ENCODE results near the gene DPCD.

Gene DPCD
- total RNA-seq, result 0.50 to 4.0 (median 1.9) reads per million in 9 experiments

- H3K36me3 Mint-ChIP-seq (ENCODE audit: insufficient read depth), result peaks cover 20% of the 10 kb centered on the region
- H3K9me3 Mint-ChIP-seq, result no peaks in the 10 kb centered on the region
- DNase-seq, result peak; percentile 83 to 87 (median 86)
- no peaks in the 10 kb centered on the region for H3K27me3 Mint-ChIP-seq
- peak within 1 kb of the TSS; percentile 91 to 92 for H3K27ac Mint-ChIP-seq
- peak; percentile 95 for ATAC-seq (replicated peaks)
- peaks cover 17 to 23% of the 10 kb centered on the region in 2 donors for H3K4me1 Mint-ChIP-seq (ENCODE audit: low read depth in 2 of 2)
- H3K4me3 Mint-ChIP-seq, result peak within 1 kb of the TSS; percentile 94 to 95
Observed at GRCh38 chr10:101587725-101588653, at the start of gene DPCD, which contains the start of gene POLL. Gene DPCD, plus strand, starts transcription at chr10:101588321. Its CDS starts 16 bp downstream, at chr10:101588337. Gene POLL, minus strand, starts transcription at chr10:101588257. Its CDS starts 897 bp downstream, at chr10:101587360.

GRCh38 chr10:101538446-101538845 lies 49.7 kb upstream of the DPCD start:
- Mint-ChIP-seq H3K4me1 (ENCODE audit: low read depth in 2 of 2) (no peaks in the 10 kb centered on the region), H3K36me3 (ENCODE audit: insufficient read depth) (peaks cover 19% of the 10 kb centered on the region), H3K27ac (peak overlapping the region in 1 of 2 donors; percentile 10), H3K27me3 (no peaks in the 10 kb centered on the region), H3K4me3 (no peak overlapping the region), H3K9me3 (no peaks in the 10 kb centered on the region)
- DNase-seq (no peak), ATAC-seq (replicated peaks) (no peak)

GRCh38 chr10:101545898-101546297 lies 42.2 kb upstream of the DPCD start:
- H3K27ac Mint-ChIP-seq, result no peak overlapping the region
- no peak for ATAC-seq (replicated peaks)

GRCh38 chr10:101550965-101551364 lies 37.2 kb upstream of the DPCD start:
- H3K27ac Mint-ChIP-seq, result no peak overlapping the region

More at GRCh38 chr10:101545898-101546297, 42.2 kb upstream of the DPCD start:
- Mint-ChIP-seq H3K9me3 (no peaks in the 10 kb centered on the region), H3K27me3 (no peaks in the 10 kb centered on the region), H3K36me3 (ENCODE audit: insufficient read depth) (peaks cover 19% of the 10 kb centered on the region), H3K4me1 (ENCODE audit: low read depth in 2 of 2) (no peaks in the 10 kb centered on the region), H3K4me3 (no peak overlapping the region)
- no peak for DNase-seq

GRCh38 chr10:101552442-101552841 lies 35.7 kb upstream of the DPCD start:
- DNase-seq (no peak), ATAC-seq (replicated peaks) (no peak)
- H3K27me3 Mint-ChIP-seq, result no peaks in the 10 kb centered on the region
- H3K4me1 Mint-ChIP-seq (ENCODE audit: low read depth in 2 of 2), result peaks cover 0 to under 1% of the 10 kb centered on the region in 2 donors
- H3K9me3 Mint-ChIP-seq, result no peaks in the 10 kb centered on the region
- no peak overlapping the region for H3K27ac Mint-ChIP-seq
- peaks cover 20% of the 10 kb centered on the region for H3K36me3 Mint-ChIP-seq (ENCODE audit: insufficient read depth)
- no peak overlapping the region for H3K4me3 Mint-ChIP-seq

More at GRCh38 chr10:101550965-101551364, 37.2 kb upstream of the DPCD start:
- peaks cover 17% of the 10 kb centered on the region for H3K36me3 Mint-ChIP-seq (ENCODE audit: insufficient read depth)
- H3K9me3 Mint-ChIP-seq, result no peaks in the 10 kb centered on the region
- H3K4me1 Mint-ChIP-seq (ENCODE audit: low read depth in 2 of 2), result no peaks in the 10 kb centered on the region
- no peaks in the 10 kb centered on the region for H3K27me3 Mint-ChIP-seq
- ATAC-seq (replicated peaks) (no peak), DNase-seq (no peak)
- H3K4me3 Mint-ChIP-seq, result no peak overlapping the region

- no peaks in the 10 kb centered on the region for H3K9me3 Mint-ChIP-seq
- H3K36me3 Mint-ChIP-seq (ENCODE audit: insufficient read depth), result peaks cover 18% of the 10 kb centered on the region
- ATAC-seq (replicated peaks) (no peak), DNase-seq (no peak)
- H3K27me3 Mint-ChIP-seq, result peaks cover 0 to 7% of the 10 kb centered on the region in 2 donors
- H3K4me1 Mint-ChIP-seq (ENCODE audit: low read depth in 2 of 2), result peaks cover 15% of the 10 kb centered on the region in 2 donors
- H3K27ac Mint-ChIP-seq, result peak overlapping the region; percentile 45 to 89
- H3K4me3 Mint-ChIP-seq, result no peak overlapping the region
Observed at GRCh38 chr10:101557541-101557940, 30.6 kb upstream of the DPCD start.

- H3K9me3 Mint-ChIP-seq, result no peaks in the 10 kb centered on the region
- DNase-seq (no peak), ATAC-seq (replicated peaks) (peak; percentile 39)
- no peak overlapping the region for H3K4me3 Mint-ChIP-seq
- peaks cover 15% of the 10 kb centered on the region for H3K36me3 Mint-ChIP-seq (ENCODE audit: insufficient read depth)
- peak overlapping the region; percentile 45 to 89 for H3K27ac Mint-ChIP-seq
- H3K4me1 Mint-ChIP-seq (ENCODE audit: low read depth in 2 of 2), result peaks cover 15% of the 10 kb centered on the region in 2 donors
- peaks cover 0 to 14% of the 10 kb centered on the region in 2 donors for H3K27me3 Mint-ChIP-seq
Observed at GRCh38 chr10:101558204-101558603, 29.9 kb upstream of the DPCD start.

- ATAC-seq (replicated peaks), result no peak
- Mint-ChIP-seq H3K36me3 (ENCODE audit: insufficient read depth) (peaks cover 10% of the 10 kb centered on the region), H3K27me3 (peaks cover 7 to 21% of the 10 kb centered on the region in 2 donors), H3K9me3 (no peaks in the 10 kb centered on the region), H3K4me3 (no peak overlapping the region), H3K27ac (peak overlapping the region; percentile 45 to 89), H3K4me1 (ENCODE audit: low read depth in 2 of 2) (peaks cover 15% of the 10 kb centered on the region in 2 donors)
- no peak for DNase-seq
Observed at GRCh38 chr10:101558671-101559595, 29.2 kb upstream of the DPCD start.

- H3K27ac Mint-ChIP-seq, result peak overlapping the region in 1 of 2 donors; percentile 24
- no peak for DNase-seq
- H3K4me1 Mint-ChIP-seq (ENCODE audit: low read depth in 2 of 2), result peaks cover 15% of the 10 kb centered on the region in 2 donors
- H3K27me3 Mint-ChIP-seq, result peaks cover 12 to 29% of the 10 kb centered on the region in 2 donors
- peaks cover 10% of the 10 kb centered on the region for H3K36me3 Mint-ChIP-seq (ENCODE audit: insufficient read depth)
- no peak for ATAC-seq (replicated peaks)
- H3K9me3 Mint-ChIP-seq, result no peaks in the 10 kb centered on the region
- H3K4me3 Mint-ChIP-seq, result no peak overlapping the region
Observed at GRCh38 chr10:101559596-101560297, 28.4 kb upstream of the DPCD start.

GRCh38 chr10:101560298-101561067 lies 27.6 kb upstream of the DPCD start:
- ATAC-seq (replicated peaks), result no peak
- peaks cover 19 to 37% of the 10 kb centered on the region in 2 donors for H3K27me3 Mint-ChIP-seq

GRCh38 chr10:101561068-101561915 lies 26.8 kb upstream of the DPCD start:
- Mint-ChIP-seq H3K9me3 (no peaks in the 10 kb centered on the region), H3K4me1 (ENCODE audit: low read depth in 2 of 2) (peaks cover 15 to 17% of the 10 kb centered on the region in 2 donors), H3K36me3 (ENCODE audit: insufficient read depth) (peaks cover 10% of the 10 kb centered on the region), H3K4me3 (no peak overlapping the region), H3K27me3 (peaks cover 26 to 45% of the 10 kb centered on the region in 2 donors), H3K27ac (peak overlapping the region in 1 of 2 donors; percentile 65)
- ATAC-seq (replicated peaks) (no peak), DNase-seq (no peak)

More at GRCh38 chr10:101560298-101561067, 27.6 kb upstream of the DPCD start:
- Mint-ChIP-seq H3K4me3 (no peak overlapping the region), H3K4me1 (ENCODE audit: low read depth in 2 of 2) (peaks cover 15% of the 10 kb centered on the region in 2 donors), H3K9me3 (no peaks in the 10 kb centered on the region), H3K36me3 (ENCODE audit: insufficient read depth) (peaks cover 10% of the 10 kb centered on the region), H3K27ac (peak overlapping the region; percentile 24 to 65)
- DNase-seq, result no peak
